ENCODE results near the gene PDYN. TPM values are rescaled to one million over a fixed set of nuclear protein-coding genes. Genes with fewer than 3 reads are reported as not detected.

The PDYN gene
- total RNA-seq, 1 experiment from 2014 or later = not detected

DNA sequence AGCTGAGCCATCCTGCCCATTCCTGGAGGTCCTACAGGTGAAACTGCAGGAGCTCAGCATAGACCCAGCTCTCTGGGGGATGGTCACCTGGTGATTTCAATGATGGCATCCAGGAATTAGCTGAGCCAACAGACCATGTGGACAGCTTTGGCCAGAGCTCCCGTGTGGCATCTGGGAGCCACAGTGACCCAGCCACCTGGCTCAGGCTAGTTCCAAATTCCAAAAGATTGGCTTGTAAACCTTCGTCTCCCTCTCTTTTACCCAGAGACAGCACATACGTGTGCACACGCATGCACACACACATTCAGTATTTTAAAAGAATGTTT is 54.6 kb downstream of the PDYN start:
- no peak for DNase-seq

DNA sequence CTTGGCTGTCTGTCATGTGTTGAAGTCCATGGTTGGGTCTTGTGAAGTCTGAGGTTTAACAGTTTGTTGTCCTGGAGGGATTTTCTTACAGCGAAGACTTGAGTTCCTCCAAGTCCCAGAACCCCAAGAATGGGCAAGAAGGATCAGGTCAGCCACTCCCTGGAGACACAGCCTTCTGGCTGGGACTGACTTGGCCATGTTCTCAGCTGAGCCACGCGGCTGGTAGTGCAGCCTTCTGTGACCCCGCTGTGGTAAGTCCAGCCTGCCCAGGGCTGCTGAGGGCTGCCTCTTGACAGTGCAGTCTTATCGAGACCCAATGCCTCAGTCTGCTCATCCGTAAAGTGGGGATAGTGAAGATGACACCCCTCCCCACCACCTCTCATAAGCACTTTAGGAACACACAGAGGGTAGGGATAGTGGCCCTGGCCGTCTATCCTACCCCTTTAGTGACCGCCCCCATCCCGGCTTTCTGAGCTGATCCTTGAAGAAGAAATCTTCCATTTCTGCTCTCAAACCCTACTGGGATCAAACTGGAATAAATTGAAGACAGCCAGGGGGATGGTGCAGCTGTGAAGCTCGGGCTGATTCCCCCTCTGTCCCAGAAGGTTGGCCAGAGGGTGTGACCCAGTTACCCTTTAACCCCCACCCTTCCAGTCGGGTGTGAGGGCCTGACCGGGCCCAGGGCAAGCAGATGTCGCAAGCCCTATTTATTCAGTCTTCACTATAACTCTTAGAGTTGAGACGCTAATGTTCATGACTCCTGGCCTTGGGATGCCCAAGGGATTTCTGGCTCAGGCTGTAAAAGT is 55.2 kb downstream of the PDYN start:
- ChIA-PET POLR2A (ENCODE audit: unreplicated experiment) (no interaction called here), CTCF (no interaction called here)
- Histone ChIP-seq H3K27ac (no peak overlapping the region), H3K27me3 (ENCODE audit: insufficient read depth, low read depth) (no peaks in the 10 kb centered on the region), H3K79me2 (ENCODE audit: low read depth) (no peaks in the 10 kb centered on the region), H3K4me3 (no peak overlapping the region), H3K4me2 (no peak overlapping the region), H3F3A (ENCODE audit: insufficient read depth, low read depth) (no peaks in the 10 kb centered on the region), H4K20me1 (ENCODE audit: insufficient read depth) (no peaks in the 10 kb centered on the region), H2AFZ (no peak overlapping the region), H3K4me1 (replicated peaks; ENCODE audit: insufficient read depth) (0 out of 2 replicates have a peak, but pooled peaks cover 4% of the 10 kb centered on the region), H3K9me3 (ENCODE audit: insufficient read depth, low read depth) (no peaks in the 10 kb centered on the region), H3K36me3 (ENCODE audit: low read depth) (no peaks in the 10 kb centered on the region), H3K9me2 (ENCODE audit: insufficient read depth) (no peaks in the 10 kb centered on the region)
- intact Hi-C loops (cut with micrococcal nuclease; ENCODE audit: unreplicated experiment) = no loop called here
- TF ChIP-seq, protein P1, sequence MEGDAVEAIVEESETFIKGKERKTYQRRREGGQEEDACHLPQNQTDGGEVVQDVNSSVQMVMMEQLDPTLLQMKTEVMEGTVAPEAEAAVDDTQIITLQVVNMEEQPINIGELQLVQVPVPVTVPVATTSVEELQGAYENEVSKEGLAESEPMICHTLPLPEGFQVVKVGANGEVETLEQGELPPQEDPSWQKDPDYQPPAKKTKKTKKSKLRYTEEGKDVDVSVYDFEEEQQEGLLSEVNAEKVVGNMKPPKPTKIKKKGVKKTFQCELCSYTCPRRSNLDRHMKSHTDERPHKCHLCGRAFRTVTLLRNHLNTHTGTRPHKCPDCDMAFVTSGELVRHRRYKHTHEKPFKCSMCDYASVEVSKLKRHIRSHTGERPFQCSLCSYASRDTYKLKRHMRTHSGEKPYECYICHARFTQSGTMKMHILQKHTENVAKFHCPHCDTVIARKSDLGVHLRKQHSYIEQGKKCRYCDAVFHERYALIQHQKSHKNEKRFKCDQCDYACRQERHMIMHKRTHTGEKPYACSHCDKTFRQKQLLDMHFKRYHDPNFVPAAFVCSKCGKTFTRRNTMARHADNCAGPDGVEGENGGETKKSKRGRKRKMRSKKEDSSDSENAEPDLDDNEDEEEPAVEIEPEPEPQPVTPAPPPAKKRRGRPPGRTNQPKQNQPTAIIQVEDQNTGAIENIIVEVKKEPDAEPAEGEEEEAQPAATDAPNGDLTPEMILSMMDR (conservative IDR thresholded peaks at IDR 0.05) = no peak
- TF ChIP-seq EZH2 (IDR thresholded peaks at IDR 0.05; ENCODE audit: low read depth) = no peak
- BruUV-seq (replicated peaks) = no TSS peak
- no peak for DNase-seq

More for the DNA sequence above, 54.6 kb downstream of the PDYN start:
- Histone ChIP-seq H3K79me2 (ENCODE audit: low read depth) (no peaks in the 10 kb centered on the region), H3K9me2 (ENCODE audit: insufficient read depth) (no peaks in the 10 kb centered on the region), H4K20me1 (ENCODE audit: insufficient read depth) (no peaks in the 10 kb centered on the region), H2AFZ (no peak overlapping the region), H3K27me3 (ENCODE audit: insufficient read depth, low read depth) (no peaks in the 10 kb centered on the region), H3F3A (ENCODE audit: insufficient read depth, low read depth) (no peaks in the 10 kb centered on the region), H3K27ac (no peak overlapping the region), H3K4me1 (replicated peaks; ENCODE audit: insufficient read depth) (0 out of 2 replicates have a peak, but pooled peaks cover 4% of the 10 kb centered on the region), H3K9me3 (ENCODE audit: insufficient read depth, low read depth) (no peaks in the 10 kb centered on the region), H3K4me2 (no peak overlapping the region), H3K36me3 (ENCODE audit: low read depth) (no peaks in the 10 kb centered on the region), H3K4me3 (no peak overlapping the region)
- CTCF ChIA-PET = no interaction called here
- no TSS peak for BruUV-seq (replicated peaks)
- TF ChIP-seq EZH2 (IDR thresholded peaks at IDR 0.05; ENCODE audit: low read depth) = no peak
- intact Hi-C loops (cut with micrococcal nuclease; ENCODE audit: unreplicated experiment) = no loop called here
- POLR2A ChIA-PET (ENCODE audit: unreplicated experiment) = no interaction called here

DNA sequence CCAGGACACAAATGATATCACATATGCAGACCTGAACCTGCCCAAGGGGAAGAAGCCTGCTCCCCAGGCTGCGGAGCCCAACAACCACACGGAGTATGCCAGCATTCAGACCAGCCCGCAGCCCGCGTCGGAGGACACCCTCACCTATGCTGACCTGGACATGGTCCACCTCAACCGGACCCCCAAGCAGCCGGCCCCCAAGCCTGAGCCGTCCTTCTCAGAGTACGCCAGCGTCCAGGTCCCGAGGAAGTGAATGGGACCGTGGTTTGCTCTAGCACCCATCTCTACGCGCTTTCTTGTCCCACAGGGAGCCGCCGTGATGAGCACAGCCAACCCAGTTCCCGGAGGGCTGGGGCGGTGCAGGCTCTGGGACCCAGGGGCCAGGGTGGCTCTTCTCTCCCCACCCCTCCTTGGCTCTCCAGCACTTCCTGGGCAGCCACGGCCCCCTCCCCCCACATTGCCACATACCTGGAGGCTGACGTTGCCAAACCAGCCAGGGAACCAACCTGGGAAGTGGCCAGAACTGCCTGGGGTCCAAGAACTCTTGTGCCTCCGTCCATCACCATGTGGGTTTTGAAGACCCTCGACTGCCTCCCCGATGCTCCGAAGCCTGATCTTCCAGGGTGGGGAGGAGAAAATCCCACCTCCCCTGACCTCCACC is 56.4 kb downstream of the PDYN start:
- ChIA-PET CTCF (no interaction called here), POLR2A (ENCODE audit: unreplicated experiment) (no interaction called here)
- H3K9me2 ChIP-seq (ENCODE audit: insufficient read depth) = no peaks in the 10 kb centered on the region
- no peak overlapping the region for H3K27ac ChIP-seq
- intact Hi-C loops (cut with micrococcal nuclease; ENCODE audit: unreplicated experiment) = no loop called here
- TF ChIP-seq EZH2 (IDR thresholded peaks at IDR 0.05; ENCODE audit: low read depth) = no peak
- TF ChIP-seq, protein P1 (conservative IDR thresholded peaks at IDR 0.05) = no peak
- no peaks in the 10 kb centered on the region for H3K36me3 ChIP-seq (ENCODE audit: low read depth)
- H3K27me3 ChIP-seq (ENCODE audit: insufficient read depth, low read depth) = no peaks in the 10 kb centered on the region
- H3K4me1 ChIP-seq (replicated peaks; ENCODE audit: insufficient read depth) = no peaks in the 10 kb centered on the region
- no peaks in the 10 kb centered on the region for H3F3A ChIP-seq (ENCODE audit: insufficient read depth, low read depth)
- no peak overlapping the region for H3K4me3 ChIP-seq
- no peak for DNase-seq
- no peaks in the 10 kb centered on the region for H3K79me2 ChIP-seq (ENCODE audit: low read depth)
- H3K9me3 ChIP-seq (ENCODE audit: insufficient read depth, low read depth) = no peaks in the 10 kb centered on the region
- no peak overlapping the region for H2AFZ ChIP-seq
- BruUV-seq (replicated peaks) = no TSS peak
- H4K20me1 ChIP-seq (ENCODE audit: insufficient read depth) = no peaks in the 10 kb centered on the region
- no peak overlapping the region for H3K4me2 ChIP-seq

Measured in PC-9 (cell line).